Ovary (tissue), 3 donors: ENCODE data around the gene CRPPA.
"Not testable (repeated sequence)": the region's sequence is repeated elsewhere in the genome, so short reads cannot be mapped to it uniquely, and the experiment has no call there.

Experiments used
- EP300 ChIP-seq: sonication (generic); formaldehyde crosslinking; IDR thresholded peaks from one replicate; pipeline ENCODE4 v1.6.1; 2017; ENCODE audit warnings: antibody characterized with exemption
- TF ChIP-seq, protein P1 (sequence below), 3 donors: fragments of 450-650 bp in 2 of 3; fragments of 200-600 bp in 1 of 3; IDR thresholded peaks; one replicate each; pipeline versions ENCODE4 v1.5.1 to v1.8.0; 2016 to 2022; ENCODE audit warnings: antibody characterized with exemption in 3 of 3, mild to moderate bottlenecking in 1 of 3
- donor health status: DM: no; HTN: no; CAD: no.

- TF ChIP-seq, protein P1, sequence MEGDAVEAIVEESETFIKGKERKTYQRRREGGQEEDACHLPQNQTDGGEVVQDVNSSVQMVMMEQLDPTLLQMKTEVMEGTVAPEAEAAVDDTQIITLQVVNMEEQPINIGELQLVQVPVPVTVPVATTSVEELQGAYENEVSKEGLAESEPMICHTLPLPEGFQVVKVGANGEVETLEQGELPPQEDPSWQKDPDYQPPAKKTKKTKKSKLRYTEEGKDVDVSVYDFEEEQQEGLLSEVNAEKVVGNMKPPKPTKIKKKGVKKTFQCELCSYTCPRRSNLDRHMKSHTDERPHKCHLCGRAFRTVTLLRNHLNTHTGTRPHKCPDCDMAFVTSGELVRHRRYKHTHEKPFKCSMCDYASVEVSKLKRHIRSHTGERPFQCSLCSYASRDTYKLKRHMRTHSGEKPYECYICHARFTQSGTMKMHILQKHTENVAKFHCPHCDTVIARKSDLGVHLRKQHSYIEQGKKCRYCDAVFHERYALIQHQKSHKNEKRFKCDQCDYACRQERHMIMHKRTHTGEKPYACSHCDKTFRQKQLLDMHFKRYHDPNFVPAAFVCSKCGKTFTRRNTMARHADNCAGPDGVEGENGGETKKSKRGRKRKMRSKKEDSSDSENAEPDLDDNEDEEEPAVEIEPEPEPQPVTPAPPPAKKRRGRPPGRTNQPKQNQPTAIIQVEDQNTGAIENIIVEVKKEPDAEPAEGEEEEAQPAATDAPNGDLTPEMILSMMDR (IDR thresholded peaks at IDR 0.05): not testable (repeated sequence)
- not testable (repeated sequence) for TF ChIP-seq EP300
Measured at GRCh38 chr7:16383786-16384185, 37.6 kb downstream of the CRPPA start.
